Neural crest cell (in vitro differentiated cells): ENCODE measurements around the gene EEF1AKMT2. TPM values are rescaled to one million over a fixed set of nuclear protein-coding genes. Genes with fewer than 3 reads are reported as not detected.

Experiments
- DNase-seq: peaks from one replicate; pipeline ENCODE4 v3.0.0; 2021; ENCODE audit warnings: low read depth, mixed read lengths, low spot score
- H3K27ac Mint-ChIP-seq: one replicate; pipeline ENCODE4 v1.8.0; 2021; ENCODE audit warnings: mild to moderate bottlenecking, mixed read lengths; ENCODE audit not compliant: unreplicated experiment
- H3K27me3 Mint-ChIP-seq: 2 replicates; pipeline ENCODE4 v1.8.0; 2021; ENCODE audit warnings: low read depth, mild to moderate bottlenecking, mixed read lengths
- H3K36me3 Mint-ChIP-seq: 2 replicates; pipeline ENCODE4 v1.8.0; 2021; ENCODE audit warnings: low read depth, mild to moderate bottlenecking, mixed read lengths
- H3K4me1 Mint-ChIP-seq: 2 replicates; pipeline ENCODE4 v1.8.0; 2021; ENCODE audit warnings: mixed read lengths
- H3K4me3 Mint-ChIP-seq: one replicate; pipeline ENCODE4 v1.8.0; 2021; ENCODE audit warnings: mild to moderate bottlenecking, mixed read lengths
- H3K9me3 Mint-ChIP-seq: 2 replicates; pipeline ENCODE4 v1.8.0; 2021; ENCODE audit warnings: mixed read lengths
- CTCF ChIP-seq: fragments of 200-600 bp; sonication (generic); conservative IDR thresholded peaks from 2 replicates; pipeline ENCODE4 v1.5.0; 2021; ENCODE audit warnings: antibody characterized with exemption, mild to moderate bottlenecking
- total RNA-seq: library from RNA; stranded (reverse); gene quantifications from 2 replicates; pipeline ENCODE4 v1.2.1, GENCODE V29; 2021

The EEF1AKMT2 gene
- total RNA-seq, 1 donor from 2014 or later: 18.2 TPM

- H3K36me3 Mint-ChIP-seq: peaks cover 4% of the 10 kb centered on the region
- no peak overlapping the region for H3K27ac Mint-ChIP-seq
- DNase-seq: no peak
- H3K4me3 Mint-ChIP-seq: no peak overlapping the region
- no peak for TF ChIP-seq CTCF
- peaks cover 47% of the 10 kb centered on the region for H3K4me1 Mint-ChIP-seq
- no peaks in the 10 kb centered on the region for H3K27me3 Mint-ChIP-seq
- H3K9me3 Mint-ChIP-seq: no peaks in the 10 kb centered on the region
Measured at GRCh38 chr10:124722798-124723783, 68.6 kb downstream of the EEF1AKMT2 start.

- no peak overlapping the region for H3K4me3 Mint-ChIP-seq
- H3K4me1 Mint-ChIP-seq: peaks cover 63% of the 10 kb centered on the region
Measured at GRCh38 chr10:124721330-124722045, 70.2 kb downstream of the EEF1AKMT2 start.

GRCh38 chr10:124719213-124719851 lies 72.4 kb downstream of the EEF1AKMT2 start:
- H3K27ac Mint-ChIP-seq: no peak overlapping the region
- peaks cover 60% of the 10 kb centered on the region for H3K4me1 Mint-ChIP-seq
- peak; percentile 37 for TF ChIP-seq CTCF
- H3K27me3 Mint-ChIP-seq: no peaks in the 10 kb centered on the region
- no peaks in the 10 kb centered on the region for H3K9me3 Mint-ChIP-seq
- no peak for DNase-seq
- H3K4me3 Mint-ChIP-seq: no peak overlapping the region
- H3K36me3 Mint-ChIP-seq: no peaks in the 10 kb centered on the region

More at GRCh38 chr10:124721330-124722045, 70.2 kb downstream of the EEF1AKMT2 start:
- H3K9me3 Mint-ChIP-seq: no peaks in the 10 kb centered on the region
- TF ChIP-seq CTCF: no peak
- H3K36me3 Mint-ChIP-seq: peaks cover 4% of the 10 kb centered on the region
- H3K27ac Mint-ChIP-seq: no peak overlapping the region
- no peaks in the 10 kb centered on the region for H3K27me3 Mint-ChIP-seq
- DNase-seq: no peak

GRCh38 chr10:124717911-124718741 lies 73.6 kb downstream of the EEF1AKMT2 start:
- DNase-seq: no peak
- peaks cover 59% of the 10 kb centered on the region for H3K4me1 Mint-ChIP-seq
- H3K27me3 Mint-ChIP-seq: no peaks in the 10 kb centered on the region
- H3K9me3 Mint-ChIP-seq: no peaks in the 10 kb centered on the region
- no peaks in the 10 kb centered on the region for H3K36me3 Mint-ChIP-seq
- TF ChIP-seq CTCF: no peak
- no peak overlapping the region for H3K4me3 Mint-ChIP-seq
- no peak overlapping the region for H3K27ac Mint-ChIP-seq
